ENCODE measurements around the gene MSLN. TPM values are rescaled to one million over a fixed set of nuclear protein-coding genes. Genes with fewer than 3 reads are reported as not detected.

The MSLN gene
- total RNA-seq, 4 donors from 2014 or later = 0.79 to 5.4 (median 2.3) TPM

- Histone ChIP-seq H3K27me3 (peaks cover 0 to 69% (median 2%) of the 10 kb centered on the region in 4 donors), H3K9me3 (no peaks in the 10 kb centered on the region), H3K4me1 (peaks cover 12 to 36% (median 15%) of the 10 kb centered on the region in 3 donors), H3K4me3 (no peak overlapping the region), H3K27ac (no peak overlapping the region), H3K36me3 (peaks cover 0 to 9% (median 0%) of the 10 kb centered on the region in 3 donors)
- intact Hi-C loops (cut with DNase I) = no loop called here
- TF ChIP-seq POLR2A (IDR thresholded peaks at IDR 0.05) (no peak), CTCF (IDR thresholded peaks at IDR 0.05) (no peak)
- DNase-seq = no peak
- WGBS, 2 donors = 80% methylated on average over 1 of the region's 19 CpGs; no CpG with 5 or more reads in 1 of the 2 donors
Observed at GRCh38 chr16:781346-782010, 20.9 kb downstream of the MSLN start.

- no peaks in the 10 kb centered on the region for H3K9me3 ChIP-seq
- no peak for DNase-seq
- H3K27me3 ChIP-seq = peaks cover 0 to 62% (median 2%) of the 10 kb centered on the region in 4 donors
- TF ChIP-seq CTCF (IDR thresholded peaks at IDR 0.05) = no peak
- TF ChIP-seq POLR2A (IDR thresholded peaks at IDR 0.05) = no peak
- 43 to 49% methylated on average over 3 to 6 of the region's 6 CpGs for WGBS, 2 donors
- H3K4me3 ChIP-seq = no peak overlapping the region
- intact Hi-C loops (cut with DNase I) = no loop called here
- H3K36me3 ChIP-seq = peaks cover 0 to 16% (median 0%) of the 10 kb centered on the region in 3 donors
- H3K4me1 ChIP-seq = peaks cover 17 to 43% (median 21%) of the 10 kb centered on the region in 3 donors
- no peak overlapping the region for H3K27ac ChIP-seq
Observed at GRCh38 chr16:782258-782657, 21.7 kb downstream of the MSLN start.

- TF ChIP-seq POLR2A (IDR thresholded peaks at IDR 0.05) (no peak), CTCF (IDR thresholded peaks at IDR 0.05) (no peak)
- Histone ChIP-seq H3K4me1 (peaks cover 23 to 50% (median 26%) of the 10 kb centered on the region in 3 donors), H3K36me3 (peaks cover 0 to 16% (median 0%) of the 10 kb centered on the region in 3 donors), H3K4me3 (no peak overlapping the region), H3K27me3 (peaks cover 0 to 55% (median 2%) of the 10 kb centered on the region in 4 donors), H3K27ac (no peak overlapping the region), H3K9me3 (no peaks in the 10 kb centered on the region)
- WGBS, 2 donors = no CpG with 5 or more reads among the region's 36 CpGs
- intact Hi-C loops (cut with DNase I) = no loop called here
- DNase-seq = no peak
Observed at GRCh38 chr16:782766-783403, 22.4 kb downstream of the MSLN start.

- no peak overlapping the region for H3K4me3 ChIP-seq
- no peak overlapping the region for H3K27ac ChIP-seq
- DNase-seq = no peak
- H3K36me3 ChIP-seq = peaks cover 0 to 16% (median 0%) of the 10 kb centered on the region in 3 donors
- H3K27me3 ChIP-seq = peaks cover 0 to 48% (median 2%) of the 10 kb centered on the region in 4 donors
- H3K9me3 ChIP-seq = no peaks in the 10 kb centered on the region
- WGBS, 2 donors = 33 to 34% methylated on average over 5 to 8 of the region's 17 CpGs
- TF ChIP-seq CTCF (IDR thresholded peaks at IDR 0.05) (no peak), POLR2A (IDR thresholded peaks at IDR 0.05) (no peak)
- peaks cover 24 to 52% (median 26%) of the 10 kb centered on the region in 3 donors for H3K4me1 ChIP-seq
- intact Hi-C loops (cut with DNase I) = no loop called here
Observed at GRCh38 chr16:783404-784161, 23.0 kb downstream of the MSLN start.

Measured in esophagus squamous epithelium (tissue), 5 donors.